H9 (cell line): ENCODE data around the gene APOL4. TPM values are rescaled to one million over a fixed set of nuclear protein-coding genes. Genes with fewer than 3 reads are reported as not detected.
"Not testable (repeated sequence)": the region's sequence is repeated elsewhere in the genome, so short reads cannot be mapped to it uniquely, and the experiment has no call there.

ENCODE experiments used
- DNase-seq: peaks from one replicate; pipeline ENCODE4 v3.0.0-alpha.2; 2017
- H2AFZ ChIP-seq: one replicate; pipeline ENCODE4 v1.6.1; 2013; ENCODE audit warnings: mild to moderate bottlenecking, low read length, control low read depth, moderate library complexity
- H2AK5ac ChIP-seq: 2 replicates; pipeline ENCODE4 v1.6.1; 2013; ENCODE audit warnings: low read length, control low read depth, mixed read lengths; ENCODE audit not compliant: insufficient read length
- H2BK120ac ChIP-seq: one replicate; pipeline ENCODE4 v1.6.1; 2013; ENCODE audit warnings: low read depth, mild to moderate bottlenecking, low read length, control low read depth, inconsistent platforms; ENCODE audit not compliant: poor library complexity, severe bottlenecking
- H2BK12ac ChIP-seq: 2 replicates; pipeline ENCODE4 v1.6.1; 2013; ENCODE audit warnings: low read length, control low read depth, mixed read lengths, low read depth; ENCODE audit not compliant: insufficient read length
- H2BK15ac ChIP-seq: 2 replicates; pipeline ENCODE4 v1.6.1; 2013; ENCODE audit warnings: low read depth, low read length, control low read depth
- H2BK20ac ChIP-seq: one replicate; pipeline ENCODE4 v1.6.1; 2013; ENCODE audit warnings: low read depth, mild to moderate bottlenecking, low read length, control low read depth, inconsistent platforms; ENCODE audit not compliant: poor library complexity, severe bottlenecking
- H2BK5ac ChIP-seq: 2 replicates; pipeline ENCODE4 v1.6.1; 2013; ENCODE audit warnings: low read length, control low read depth, mixed read lengths; ENCODE audit not compliant: insufficient read length
- H3K14ac ChIP-seq: 2 replicates; pipeline ENCODE4 v1.6.1; 2013; ENCODE audit warnings: low read length, control low read depth; ENCODE audit not compliant: insufficient read depth
- H3K18ac ChIP-seq: 2 replicates; pipeline ENCODE4 v1.6.1; 2013; ENCODE audit warnings: low read depth, mild to moderate bottlenecking, mixed read lengths, low read length, control low read depth; ENCODE audit not compliant: insufficient read length
- H3K23ac ChIP-seq: 2 replicates; pipeline ENCODE4 v1.6.1; 2013; ENCODE audit warnings: low read length, control low read depth, mixed read lengths, low read depth; ENCODE audit not compliant: insufficient read length
- H3K23me2 ChIP-seq: 2 replicates; pipeline ENCODE4 v1.6.1; 2013; ENCODE audit warnings: low read depth, mild to moderate bottlenecking, mixed read lengths, low read length, control low read depth; ENCODE audit not compliant: insufficient read length, poor library complexity, severe bottlenecking
- H3K27ac ChIP-seq: 2 replicates; pipeline ENCODE4 v1.5.1; 2013; ENCODE audit warnings: low read length, control low read depth, mixed read lengths, low read depth; ENCODE audit not compliant: insufficient read length
- H3K27me3 ChIP-seq: 2 replicates; pipeline ENCODE4 v1.6.1; 2013; ENCODE audit warnings: low read length, control low read depth, inconsistent platforms; ENCODE audit not compliant: insufficient read depth
- H3K4ac ChIP-seq: 2 replicates; pipeline ENCODE4 v1.6.1; 2013; ENCODE audit warnings: low read depth, mild to moderate bottlenecking, control low read depth, inconsistent platforms, low read length, moderate library complexity
- H3K4me1 ChIP-seq: 2 replicates; pipeline ENCODE4 v1.6.1; 2013; ENCODE audit warnings: low read length, control low read depth, inconsistent platforms; ENCODE audit not compliant: insufficient read depth
- H3K4me2 ChIP-seq: 2 replicates; pipeline ENCODE4 v1.6.1; 2013; ENCODE audit warnings: low read length, control low read depth, mixed read lengths; ENCODE audit not compliant: insufficient read length, insufficient read depth
- H3K56ac ChIP-seq: 2 replicates; pipeline ENCODE4 v1.6.1; 2013; ENCODE audit warnings: low read depth, mild to moderate bottlenecking, mixed read lengths, low read length, control low read depth; ENCODE audit not compliant: insufficient read length
- H3K79me1 ChIP-seq: 2 replicates; pipeline ENCODE4 v1.6.1; 2013; ENCODE audit warnings: low read depth, mild to moderate bottlenecking, moderate library complexity, low read length, control low read depth, inconsistent platforms; ENCODE audit not compliant: insufficient read depth, poor library complexity, severe bottlenecking
- H3K79me2 ChIP-seq: 2 replicates; pipeline ENCODE4 v1.6.1; 2013; ENCODE audit warnings: low read length, control low read depth, inconsistent platforms; ENCODE audit not compliant: insufficient read depth
- H3K9ac ChIP-seq: 2 replicates; pipeline ENCODE4 v1.6.1; 2013; ENCODE audit warnings: low read length, control low read depth, mixed read lengths; ENCODE audit not compliant: insufficient read length; ENCODE audit errors: extremely low read depth
- H3K9me3 ChIP-seq: one replicate; pipeline ENCODE4 v1.6.1; 2013; ENCODE audit warnings: low read depth, low read length, inconsistent platforms; ENCODE audit not compliant: control insufficient read depth
- H3T11ph ChIP-seq: one replicate; pipeline ENCODE4 v1.6.1; 2013; ENCODE audit warnings: mild to moderate bottlenecking, low read length, control low read depth, inconsistent platforms
- H4K20me1 ChIP-seq: one replicate; pipeline ENCODE4 v1.6.1; 2013; ENCODE audit not compliant: control insufficient read depth, insufficient read length, insufficient read depth
- H4K5ac ChIP-seq: 2 replicates; pipeline ENCODE4 v1.6.1; 2013; ENCODE audit warnings: low read depth, mild to moderate bottlenecking, mixed read lengths, low read length, control low read depth; ENCODE audit not compliant: insufficient read length
- H4K8ac ChIP-seq: replicated peaks from 2 replicates; pipeline ENCODE4 v1.6.1; 2013; ENCODE audit warnings: low read length, control low read depth, mixed read lengths, low read depth; ENCODE audit not compliant: insufficient read length
- H4K91ac ChIP-seq: 2 replicates; pipeline ENCODE4 v1.6.1; 2013; ENCODE audit warnings: low read depth, mild to moderate bottlenecking, moderate library complexity, mixed read lengths, low read length, control low read depth; ENCODE audit not compliant: insufficient read length
- H3K27ac Mint-ChIP-seq, 3 experiments: 2 replicates in 2 of 3; 3 replicates in 1 of 3; pipeline ENCODE4 v1.8.0; 2020 to 2021; ENCODE audit warnings: mixed read lengths in 3 of 3, mild to moderate bottlenecking in 1 of 3, moderate library complexity in 1 of 3
- H3K27me3 Mint-ChIP-seq: 2 replicates; pipeline ENCODE4 v1.8.0; 2021; ENCODE audit warnings: low read depth, mild to moderate bottlenecking, moderate library complexity, mixed read lengths
- H3K36me3 Mint-ChIP-seq, 3 experiments: 2 replicates in 2 of 3; 3 replicates in 1 of 3; pipeline ENCODE4 v1.8.0; 2020 to 2021; ENCODE audit warnings: low read depth in 3 of 3, mixed read lengths in 3 of 3; ENCODE audit not compliant: insufficient read depth in 1 of 3
- H3K4me1 Mint-ChIP-seq, 2 experiments: 2 replicates each; pipeline ENCODE4 v1.8.0; 2020; ENCODE audit warnings: mixed read lengths in 2 of 2
- H3K4me3 Mint-ChIP-seq, 2 experiments: 2 replicates in 1 of 2; 3 replicates in 1 of 2; pipeline ENCODE4 v1.8.0; 2020 to 2021; ENCODE audit warnings: mild to moderate bottlenecking in 2 of 2, mixed read lengths in 2 of 2, moderate library complexity in 1 of 2
- H3K9me3 Mint-ChIP-seq, 2 experiments: 2 replicates in 1 of 2; 3 replicates in 1 of 2; pipeline ENCODE4 v1.8.0; 2020; ENCODE audit warnings: mild to moderate bottlenecking in 2 of 2, mixed read lengths in 2 of 2, moderate library complexity in 1 of 2
- WGBS: extraction: QIAGEN DNeasy Blood & Tissue Kit; methylation state at CpG from one replicate; pipeline ENCODE4 v1.1.7; 2013; ENCODE audit warnings: missing lambda C conversion rate, low lambda C conversion rate, mixed read lengths; ENCODE audit not compliant: insufficient read length; ENCODE audit errors: extremely low coverage; 5-methylcytosine and 5-hydroxymethylcytosine counted together
- total RNA-seq: library from RNA; stranded (reverse); gene quantifications from 2 replicates; pipeline ENCODE4 v1.2.1, GENCODE V29; 2021
- TF ChIP-seq, protein P1 (sequence below): fragments of 200-600 bp; sonication (generic); conservative IDR thresholded peaks from 3 replicates; pipeline ENCODE4 v1.8.0; 2021; ENCODE audit warnings: antibody characterized with exemption, mild to moderate bottlenecking

APOL4 gene
- total RNA-seq, 1 experiment from 2014 or later, result not detected

DNA sequence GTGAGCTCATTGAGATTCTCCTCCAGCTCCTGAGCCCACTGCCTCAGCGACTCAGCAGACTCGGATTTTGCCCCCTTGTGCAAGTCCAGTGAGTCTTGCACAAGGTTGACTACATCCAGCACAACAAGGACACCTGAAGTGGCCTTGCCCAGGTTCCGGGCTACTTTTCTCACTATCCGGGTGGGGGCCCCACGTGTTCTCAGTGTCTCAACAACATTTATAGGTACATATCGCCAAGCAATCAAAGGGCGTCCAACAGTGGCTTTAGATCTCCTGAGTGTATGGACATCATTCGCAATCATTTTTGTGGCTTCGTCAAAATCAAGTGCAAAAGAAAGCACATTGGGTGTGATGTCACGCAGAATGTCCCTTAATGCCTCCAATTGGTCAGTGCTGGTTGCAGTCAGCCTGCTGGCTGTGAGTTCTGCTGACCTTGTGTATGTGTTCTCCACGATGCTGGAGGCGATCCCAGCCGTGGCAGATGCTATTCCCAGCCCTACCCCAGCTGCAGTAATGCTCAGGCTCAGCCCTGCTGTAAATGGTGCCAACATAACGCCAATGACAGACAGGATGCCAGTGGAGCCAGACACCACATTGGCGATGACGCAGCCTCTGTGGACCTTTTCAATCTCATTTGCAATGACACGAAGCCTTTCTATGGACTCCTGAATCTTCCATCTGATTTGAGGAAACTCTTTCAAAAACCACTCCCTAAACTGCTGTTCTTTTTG is 10.3 kb downstream of the APOL4 start:
- H2BK20ac ChIP-seq, result no peak overlapping the region
- H2BK120ac ChIP-seq, result no peak overlapping the region
- no peak overlapping the region for H3K27ac ChIP-seq
- H3K4ac ChIP-seq, result no peak overlapping the region
- DNase-seq, result no peak
- no CpG with 5 or more reads among the region's 17 CpGs for WGBS
- H4K8ac ChIP-seq, result no peak overlapping the region
- no peak overlapping the region for H3K14ac ChIP-seq
- H3K9ac ChIP-seq, result no peak overlapping the region
- H3K4me1 ChIP-seq, result no peaks in the 10 kb centered on the region; the same call in 1 of the 2 replicates
- H3K9me3 Mint-ChIP-seq, result peaks cover 5 to 6% of the 10 kb centered on the region in 2 experiments; a peak in 4 of 5 replicates
- H3K27me3 Mint-ChIP-seq, result peaks cover 8% of the 10 kb centered on the region
- no peak overlapping the region for H2AFZ ChIP-seq
- H3K18ac ChIP-seq, result no peak overlapping the region
- no peak overlapping the region for H4K5ac ChIP-seq
- H3K23ac ChIP-seq, result no peak overlapping the region
- no peak overlapping the region for H2BK12ac ChIP-seq
- peaks cover 41 to 45% of the 10 kb centered on the region in 2 experiments for H3K4me1 Mint-ChIP-seq
- H3K4me2 ChIP-seq, result no peak overlapping the region
- no peak overlapping the region for H2BK5ac ChIP-seq
- H4K20me1 ChIP-seq, result no peaks in the 10 kb centered on the region
- no peak overlapping the region for H2AK5ac ChIP-seq
- H3K4me3 Mint-ChIP-seq, result no peak overlapping the region
- H3K27me3 ChIP-seq, result no peaks in the 10 kb centered on the region
- H4K91ac ChIP-seq, result no peak overlapping the region
- H3K23me2 ChIP-seq, result no peaks in the 10 kb centered on the region
- peaks cover 2 to 8% (median 5%) of the 10 kb centered on the region in 3 experiments; a peak in 4 of 7 replicates for H3K36me3 Mint-ChIP-seq
- TF ChIP-seq, protein P1, sequence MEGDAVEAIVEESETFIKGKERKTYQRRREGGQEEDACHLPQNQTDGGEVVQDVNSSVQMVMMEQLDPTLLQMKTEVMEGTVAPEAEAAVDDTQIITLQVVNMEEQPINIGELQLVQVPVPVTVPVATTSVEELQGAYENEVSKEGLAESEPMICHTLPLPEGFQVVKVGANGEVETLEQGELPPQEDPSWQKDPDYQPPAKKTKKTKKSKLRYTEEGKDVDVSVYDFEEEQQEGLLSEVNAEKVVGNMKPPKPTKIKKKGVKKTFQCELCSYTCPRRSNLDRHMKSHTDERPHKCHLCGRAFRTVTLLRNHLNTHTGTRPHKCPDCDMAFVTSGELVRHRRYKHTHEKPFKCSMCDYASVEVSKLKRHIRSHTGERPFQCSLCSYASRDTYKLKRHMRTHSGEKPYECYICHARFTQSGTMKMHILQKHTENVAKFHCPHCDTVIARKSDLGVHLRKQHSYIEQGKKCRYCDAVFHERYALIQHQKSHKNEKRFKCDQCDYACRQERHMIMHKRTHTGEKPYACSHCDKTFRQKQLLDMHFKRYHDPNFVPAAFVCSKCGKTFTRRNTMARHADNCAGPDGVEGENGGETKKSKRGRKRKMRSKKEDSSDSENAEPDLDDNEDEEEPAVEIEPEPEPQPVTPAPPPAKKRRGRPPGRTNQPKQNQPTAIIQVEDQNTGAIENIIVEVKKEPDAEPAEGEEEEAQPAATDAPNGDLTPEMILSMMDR, result no peak
- no peak overlapping the region for H3T11ph ChIP-seq
- no peak overlapping the region; a peak in 1 of 7 replicates for H3K27ac Mint-ChIP-seq
- H3K9me3 ChIP-seq, result no peaks in the 10 kb centered on the region
- H2BK15ac ChIP-seq, result no peak overlapping the region
- H3K56ac ChIP-seq, result no peak overlapping the region
- H3K79me2 ChIP-seq, result no peaks in the 10 kb centered on the region
- H3K79me1 ChIP-seq, result no peaks in the 10 kb centered on the region

DNA sequence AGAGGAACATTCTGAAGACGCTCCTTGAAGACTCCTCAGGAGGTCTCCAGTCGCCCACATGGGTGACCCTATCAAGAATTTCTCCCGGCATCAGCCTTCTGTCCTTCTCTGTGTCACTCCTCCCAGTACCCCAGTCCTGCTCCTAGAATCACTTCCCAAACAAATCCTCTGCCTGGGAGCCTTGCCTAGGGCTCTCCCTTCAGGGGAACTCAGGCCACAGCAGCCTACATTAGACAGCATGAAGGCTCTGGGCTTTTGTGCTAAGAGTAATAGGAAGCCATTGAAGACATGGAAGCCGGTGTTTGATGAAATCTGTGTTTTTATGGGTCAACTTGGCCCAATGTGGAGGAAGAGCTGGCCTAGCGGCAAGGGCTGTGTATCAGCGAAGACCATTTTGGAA is 13.7 kb downstream of the APOL4 start:
- not testable (repeated sequence) for H3K79me1 ChIP-seq, H2BK12ac ChIP-seq, H3K9ac ChIP-seq, H4K20me1 ChIP-seq, H2AK5ac ChIP-seq, H3K4me2 ChIP-seq, H3K23ac ChIP-seq, H3K79me2 ChIP-seq, H2BK15ac ChIP-seq, H3K27ac ChIP-seq, H4K5ac ChIP-seq, H3K27me3 Mint-ChIP-seq, H3K4ac ChIP-seq, H3K4me3 Mint-ChIP-seq, H3K23me2 ChIP-seq, H2AFZ ChIP-seq, H3K9me3 Mint-ChIP-seq, H3K4me1 ChIP-seq, H3K18ac ChIP-seq, H3K9me3 ChIP-seq, H4K91ac ChIP-seq, H4K8ac ChIP-seq, H2BK5ac ChIP-seq, H3K27me3 ChIP-seq, H3K56ac ChIP-seq, H3K36me3 Mint-ChIP-seq, H2BK20ac ChIP-seq, DNase-seq, H3T11ph ChIP-seq, H3K14ac ChIP-seq, H2BK120ac ChIP-seq
- H3K27ac Mint-ChIP-seq, result peak overlapping the region in 1 of 3 experiments; percentile 92; a peak in 1 of 7 replicates
- no CpG with 5 or more reads among the region's 6 CpGs for WGBS
- H3K4me1 Mint-ChIP-seq, result peaks cover 38% of the 10 kb centered on the region in 2 experiments
